ENCODE measurements around the gene ADSS2. TPM values are rescaled to one million over a fixed set of nuclear protein-coding genes. Genes with fewer than 3 reads are reported as not detected.
"Not testable (repeated sequence)": the region's sequence is repeated elsewhere in the genome, so short reads cannot be mapped to it uniquely, and the experiment has no call there.

Gene ADSS2
- 41.9 TPM for polyA plus RNA-seq (2013, experiment 1 of 2)
- 42.3 TPM for polyA plus RNA-seq (2013, experiment 2 of 2)

- peak within 1 kb of the TSS; percentile 97 for H3K27ac ChIP-seq (replicated peaks; ENCODE audit: low read length)
- H3K4ac ChIP-seq (ENCODE audit: low read length): peak within 1 kb of the TSS; percentile 80
- peak within 1 kb of the TSS; percentile 98 for H3K23ac ChIP-seq (ENCODE audit: low read depth, low read length, poor library complexity)
- peak within 1 kb of the TSS; percentile 85 for H2BK12ac ChIP-seq (ENCODE audit: low read length)
- no peak within 1 kb of the TSS for H4K91ac ChIP-seq (ENCODE audit: low read depth, low read length, poor library complexity)
- H2BK5ac ChIP-seq (ENCODE audit: low read length): peak within 1 kb of the TSS; percentile 93
- peak within 1 kb of the TSS; percentile 99 for H3K9ac ChIP-seq (ENCODE audit: low read depth, low read length, poor library complexity)
- WGBS, 2 donors (ENCODE audit: extremely low coverage in 2 of 2, insufficient read length in 2 of 2, insufficient replicate concordance in 1 of 2): no CpG with 5 or more reads among the region's 45 CpGs
- H3K79me1 ChIP-seq (ENCODE audit: low read depth, low read length): peaks cover 3% of the 10 kb centered on the region
- H2BK15ac ChIP-seq (ENCODE audit: low read length): peak within 1 kb of the TSS; percentile 95
- H2BK120ac ChIP-seq (ENCODE audit: low read depth, low read length): peak within 1 kb of the TSS; percentile 85
- no peak within 1 kb of the TSS for H4K8ac ChIP-seq (ENCODE audit: low read depth, low read length)
- H3K18ac ChIP-seq (ENCODE audit: low read length): peak within 1 kb of the TSS; percentile 99
- peak within 1 kb of the TSS; percentile 90 for H3K14ac ChIP-seq (ENCODE audit: low read length)
- peak within 1 kb of the TSS; percentile 95 for H2AFZ ChIP-seq (ENCODE audit: low read length)
- DNase-seq (ENCODE audit: low spot score): no peak
- peak within 1 kb of the TSS; percentile 85 for H3K4me2 ChIP-seq (ENCODE audit: insufficient read depth, low read length, poor library complexity, severe bottlenecking)
- H3K4me3 ChIP-seq (ENCODE audit: low read length in 2 of 2): peak within 1 kb of the TSS; percentile 96 to 98
- no peaks in the 10 kb centered on the region for H3K27me3 ChIP-seq (ENCODE audit: control insufficient read depth in 3 of 3, insufficient read depth in 3 of 3, low read depth in 1 of 3, low read length in 3 of 3)
- H2AK5ac ChIP-seq (ENCODE audit: low read depth, low read length): peak within 1 kb of the TSS; percentile 91
- H3K9me3 ChIP-seq (replicated peaks in 1 of 2; ENCODE audit: control insufficient read depth in 2 of 2, insufficient read depth in 1 of 2, low read depth in 1 of 2, low read length in 2 of 2): peaks cover 0 to 9% of the 10 kb centered on the region in 2 donors
- peaks cover 0 to 6% of the 10 kb centered on the region in 2 donors for H3K36me3 ChIP-seq (replicated peaks in 1 of 2; ENCODE audit: control insufficient read depth in 2 of 2, insufficient read depth in 2 of 2, low read length in 2 of 2)
- H3K4me1 ChIP-seq (ENCODE audit: control insufficient read depth in 2 of 2, insufficient read depth in 1 of 2, low read depth in 1 of 2, low read length in 2 of 2): peaks cover 8 to 12% of the 10 kb centered on the region in 2 donors
These were observed at the start of gene ADSS2 for GRCh38 chr1:244451539-244451950. Gene ADSS2, minus strand, starts transcription at chr1:244451909. Its CDS starts 92 bp downstream, at chr1:244451817.

GRCh38 chr1:244500515-244500914 is 48.8 kb upstream of the ADSS2 start:
- H4K91ac ChIP-seq (ENCODE audit: low read depth, low read length, poor library complexity); H3K36me3 ChIP-seq (replicated peaks in 1 of 2; ENCODE audit: control insufficient read depth in 2 of 2, insufficient read depth in 2 of 2, low read length in 2 of 2); H3K4me1 ChIP-seq (ENCODE audit: control insufficient read depth in 2 of 2, insufficient read depth in 1 of 2, low read depth in 1 of 2, low read length in 2 of 2); H2BK5ac ChIP-seq (ENCODE audit: low read length); H2AFZ ChIP-seq (ENCODE audit: low read length); H3K4me2 ChIP-seq (ENCODE audit: insufficient read depth, low read length, poor library complexity, severe bottlenecking); H2BK12ac ChIP-seq (ENCODE audit: low read length); H2BK15ac ChIP-seq (ENCODE audit: low read length); H3K9ac ChIP-seq (ENCODE audit: low read depth, low read length, poor library complexity); H3K79me1 ChIP-seq (ENCODE audit: low read depth, low read length); H3K4me3 ChIP-seq (ENCODE audit: low read length in 2 of 2); H4K8ac ChIP-seq (ENCODE audit: low read depth, low read length); DNase-seq (ENCODE audit: low spot score); H3K4ac ChIP-seq (ENCODE audit: low read length); H3K27ac ChIP-seq (replicated peaks; ENCODE audit: low read length); H3K27me3 ChIP-seq (ENCODE audit: control insufficient read depth in 3 of 3, insufficient read depth in 3 of 3, low read depth in 1 of 3, low read length in 3 of 3); H3K9me3 ChIP-seq (replicated peaks in 1 of 2; ENCODE audit: control insufficient read depth in 2 of 2, insufficient read depth in 1 of 2, low read depth in 1 of 2, low read length in 2 of 2); H3K14ac ChIP-seq (ENCODE audit: low read length); H3K18ac ChIP-seq (ENCODE audit: low read length); H2BK120ac ChIP-seq (ENCODE audit: low read depth, low read length); H3K23ac ChIP-seq (ENCODE audit: low read depth, low read length, poor library complexity); H2AK5ac ChIP-seq (ENCODE audit: low read depth, low read length): not testable (repeated sequence)
- WGBS, 2 donors (ENCODE audit: extremely low coverage in 2 of 2, insufficient read length in 2 of 2, insufficient replicate concordance in 1 of 2): no CpG with 5 or more reads among the region's 4 CpGs

- H4K8ac ChIP-seq (ENCODE audit: low read depth, low read length); H3K9me3 ChIP-seq (replicated peaks in 1 of 2; ENCODE audit: control insufficient read depth in 2 of 2, insufficient read depth in 1 of 2, low read depth in 1 of 2, low read length in 2 of 2); H3K18ac ChIP-seq (ENCODE audit: low read length); H3K9ac ChIP-seq (ENCODE audit: low read depth, low read length, poor library complexity); H2BK12ac ChIP-seq (ENCODE audit: low read length); H2BK120ac ChIP-seq (ENCODE audit: low read depth, low read length); H2AFZ ChIP-seq (ENCODE audit: low read length); H3K27me3 ChIP-seq (ENCODE audit: control insufficient read depth in 3 of 3, insufficient read depth in 3 of 3, low read depth in 1 of 3, low read length in 3 of 3); H3K36me3 ChIP-seq (replicated peaks in 1 of 2; ENCODE audit: control insufficient read depth in 2 of 2, insufficient read depth in 2 of 2, low read length in 2 of 2); H3K4me1 ChIP-seq (ENCODE audit: control insufficient read depth in 2 of 2, insufficient read depth in 1 of 2, low read depth in 1 of 2, low read length in 2 of 2); H4K91ac ChIP-seq (ENCODE audit: low read depth, low read length, poor library complexity); H2BK15ac ChIP-seq (ENCODE audit: low read length); H2BK5ac ChIP-seq (ENCODE audit: low read length); DNase-seq (ENCODE audit: low spot score); H3K4me2 ChIP-seq (ENCODE audit: insufficient read depth, low read length, poor library complexity, severe bottlenecking); H3K4ac ChIP-seq (ENCODE audit: low read length); H3K27ac ChIP-seq (replicated peaks; ENCODE audit: low read length); H3K23ac ChIP-seq (ENCODE audit: low read depth, low read length, poor library complexity); H3K4me3 ChIP-seq (ENCODE audit: low read length in 2 of 2); H2AK5ac ChIP-seq (ENCODE audit: low read depth, low read length); H3K14ac ChIP-seq (ENCODE audit: low read length); H3K79me1 ChIP-seq (ENCODE audit: low read depth, low read length): not testable (repeated sequence)
- no CpG with 5 or more reads among the region's 2 CpGs for WGBS, 2 donors (ENCODE audit: extremely low coverage in 2 of 2, insufficient read length in 2 of 2, insufficient replicate concordance in 1 of 2)
These were observed 47.8 kb upstream of the ADSS2 start for GRCh38 chr1:244499484-244499883.

DNA sequence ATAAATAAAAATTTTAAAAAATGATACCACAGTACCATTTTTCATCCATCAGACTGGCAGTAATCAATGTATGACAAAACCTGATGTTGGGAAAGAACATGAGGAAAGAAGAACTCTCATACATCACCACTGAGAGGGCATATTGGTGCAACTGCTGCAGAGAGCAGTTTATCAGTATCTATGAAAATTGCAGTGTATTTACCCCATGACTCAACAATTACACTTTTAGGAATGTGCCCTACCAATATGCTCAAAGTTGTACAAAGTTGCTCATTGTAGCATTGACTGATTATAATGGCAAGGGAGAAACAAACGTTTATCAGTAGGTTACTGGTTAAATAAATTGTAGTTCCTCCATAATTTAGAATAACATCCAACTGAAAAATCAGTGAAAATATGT is 46.1 kb upstream of the ADSS2 start:
- H3K27ac ChIP-seq (replicated peaks; ENCODE audit: low read length): no peak overlapping the region
- H2BK15ac ChIP-seq (ENCODE audit: low read length): no peak overlapping the region
- no peak overlapping the region for H2AFZ ChIP-seq (ENCODE audit: low read length)
- H3K23ac ChIP-seq (ENCODE audit: low read depth, low read length, poor library complexity): no peak overlapping the region
- H4K8ac ChIP-seq (ENCODE audit: low read depth, low read length): no peak overlapping the region
- WGBS, 2 donors (ENCODE audit: extremely low coverage in 2 of 2, insufficient read length in 2 of 2, insufficient replicate concordance in 1 of 2): no CpG with 5 or more reads among the region's 1 CpG
- no peak overlapping the region for H4K91ac ChIP-seq (ENCODE audit: low read depth, low read length, poor library complexity)
- no peak overlapping the region for H3K9ac ChIP-seq (ENCODE audit: low read depth, low read length, poor library complexity)
- H3K4me3 ChIP-seq (ENCODE audit: low read length in 2 of 2): no peak overlapping the region
- H3K36me3 ChIP-seq (replicated peaks in 1 of 2; ENCODE audit: control insufficient read depth in 2 of 2, insufficient read depth in 2 of 2, low read length in 2 of 2): no peaks in the 10 kb centered on the region
- H3K14ac ChIP-seq (ENCODE audit: low read length): no peak overlapping the region
- H3K4ac ChIP-seq (ENCODE audit: low read length): no peak overlapping the region
- H3K79me1 ChIP-seq (ENCODE audit: low read depth, low read length): no peaks in the 10 kb centered on the region
- H3K9me3 ChIP-seq (replicated peaks in 1 of 2; ENCODE audit: control insufficient read depth in 2 of 2, insufficient read depth in 1 of 2, low read depth in 1 of 2, low read length in 2 of 2): no peaks in the 10 kb centered on the region
- H2BK5ac ChIP-seq (ENCODE audit: low read length): no peak overlapping the region
- peaks cover 0 to 3% of the 10 kb centered on the region in 2 donors for H3K4me1 ChIP-seq (ENCODE audit: control insufficient read depth in 2 of 2, insufficient read depth in 1 of 2, low read depth in 1 of 2, low read length in 2 of 2)
- no peak overlapping the region for H2BK12ac ChIP-seq (ENCODE audit: low read length)
- DNase-seq (ENCODE audit: low spot score): no peak
- H3K18ac ChIP-seq (ENCODE audit: low read length): no peak overlapping the region
- H3K4me2 ChIP-seq (ENCODE audit: insufficient read depth, low read length, poor library complexity, severe bottlenecking): no peak overlapping the region
- H2AK5ac ChIP-seq (ENCODE audit: low read depth, low read length): no peak overlapping the region
- H2BK120ac ChIP-seq (ENCODE audit: low read depth, low read length): no peak overlapping the region
- H3K27me3 ChIP-seq (ENCODE audit: control insufficient read depth in 3 of 3, insufficient read depth in 3 of 3, low read depth in 1 of 3, low read length in 3 of 3): no peaks in the 10 kb centered on the region

Measured in neuronal stem cell (in vitro differentiated cells).